Cardiac fibroblast (primary cell): ENCODE data around the gene MRPL50.
A peak's percentile ranks its signal among the peaks of the same experiment; 100 is the strongest.

Experiments used
- DNase-seq, 2 donors: peaks; one replicate each; pipeline versions ENCODE4 v3.0.0 to v3.0.0-alpha.2; 2010; ENCODE audit warnings: low read depth in 2 of 2
- H3K4me3 ChIP-seq, 2 donors: replicated peaks in 1 of 2; 1 replicate in 1 of 2; 2 replicates in 1 of 2; pipeline ENCODE4 v1.5.1; 2011; ENCODE audit warnings: low read depth in 2 of 2, low read length in 2 of 2, mild to moderate bottlenecking in 2 of 2, moderate library complexity in 1 of 2
- CTCF ChIP-seq: IDR thresholded peaks from one replicate; pipeline ENCODE4 v1.5.1; 2011; ENCODE audit warnings: low read depth, mild to moderate bottlenecking, low read length, inconsistent platforms

MRPL50 gene

GRCh38 chr9:101432171-101432570 is 33.8 kb upstream of the MRPL50 start:
- no peak for DNase-seq
- TF ChIP-seq CTCF: no peak
- H3K4me3 ChIP-seq: no peak overlapping the region

DNA sequence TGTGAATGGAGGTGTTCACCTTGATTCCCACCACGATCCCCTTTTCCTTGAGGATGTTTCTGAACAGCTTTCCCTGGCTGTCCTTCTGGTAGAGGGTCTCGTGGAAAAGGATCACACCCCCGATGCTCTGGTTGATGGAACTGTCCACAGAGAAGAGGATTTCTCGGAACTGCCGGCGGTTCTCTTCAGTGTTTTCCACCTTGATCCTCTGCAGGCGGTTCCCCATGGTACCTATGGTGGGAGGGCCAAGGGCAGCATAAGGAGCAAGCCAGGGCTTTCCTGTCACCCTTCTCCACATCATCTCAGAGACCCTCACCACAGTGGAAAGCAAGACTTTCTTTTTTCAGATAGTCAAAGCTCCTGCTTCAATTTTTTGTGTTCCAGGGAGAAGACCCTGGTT is 31.3 kb upstream of the MRPL50 start:
- no peak overlapping the region for H3K4me3 ChIP-seq
- no peak for DNase-seq
- TF ChIP-seq CTCF: no peak

DNA sequence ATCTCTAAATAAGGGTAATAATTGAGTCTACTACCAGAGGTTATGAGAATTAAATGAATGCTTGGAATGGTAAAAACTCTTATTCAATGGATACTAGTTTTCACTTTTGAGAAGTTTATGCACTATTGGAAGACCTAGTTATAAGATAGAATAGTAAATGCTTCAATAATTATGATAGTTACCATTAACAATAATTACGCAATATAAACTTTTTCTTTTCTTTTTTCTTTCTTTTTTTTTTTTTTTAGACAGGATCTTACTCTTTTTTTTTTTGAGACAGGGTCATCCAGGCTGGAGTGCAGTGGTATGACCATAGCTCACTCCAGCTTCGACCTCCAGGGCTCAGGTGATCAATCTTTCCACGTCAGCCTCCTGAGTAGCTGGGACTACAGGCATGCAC is 30.5 kb upstream of the MRPL50 start:
- DNase-seq: no peak
- no peak overlapping the region for H3K4me3 ChIP-seq
- no peak for TF ChIP-seq CTCF

- DNase-seq: no peak
- TF ChIP-seq CTCF: no peak
- H3K4me3 ChIP-seq: no peak overlapping the region
These were observed 29.7 kb upstream of the MRPL50 start for GRCh38 chr9:101427957-101428655.

DNA sequence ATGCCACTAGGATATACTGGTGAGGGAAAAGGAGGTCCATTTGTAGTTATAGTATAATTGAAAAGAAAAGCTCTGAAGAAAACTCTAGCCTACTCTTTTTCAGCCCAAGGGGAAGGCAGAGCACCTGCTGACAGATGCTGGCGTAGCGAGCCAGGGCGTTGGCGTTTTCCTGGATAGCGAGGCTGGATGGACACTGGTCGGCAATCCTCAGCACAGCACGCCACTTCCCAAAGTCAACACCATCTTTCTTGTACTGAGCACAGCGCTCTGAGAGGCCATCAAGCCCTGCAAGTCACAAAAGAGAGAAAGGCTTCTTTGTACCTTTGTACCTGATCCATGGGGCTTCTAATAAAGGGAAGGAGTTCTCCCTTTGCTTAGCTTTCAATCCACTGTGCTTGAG is 28.9 kb upstream of the MRPL50 start:
- TF ChIP-seq CTCF: no peak
- no peak overlapping the region for H3K4me3 ChIP-seq
- no peak for DNase-seq

GRCh38 chr9:101421653-101422065 is 23.2 kb upstream of the MRPL50 start:
- H3K4me3 ChIP-seq: no peak overlapping the region
- no peak for TF ChIP-seq CTCF
- DNase-seq: peak in 1 of 2 donors; percentile 62

- DNase-seq: no peak
- TF ChIP-seq CTCF: no peak
- no peak overlapping the region for H3K4me3 ChIP-seq
These were observed 21.4 kb upstream of the MRPL50 start for GRCh38 chr9:101419863-101420262.
